HG03521 (cell line): ENCODE measurements around the gene HSD17B14.
A peak's percentile ranks its signal among the peaks of the same experiment; 100 is the strongest.
"Not testable (repeated sequence)": the region's sequence is repeated elsewhere in the genome, so short reads cannot be mapped to it uniquely, and the experiment has no call there.

Source experiments
- ATAC-seq: cut with Tn5 transposase; IDR thresholded peaks from one replicate; pipeline ENCODE4 v1.9.1; 2021; ENCODE audit warnings: mild to moderate bottlenecking, moderate library complexity; ENCODE audit not compliant: unreplicated experiment

The HSD17B14 gene

GRCh38 chr19:48836089-48837017, at the start of gene HSD17B14:
TSS of gene HSD17B14 (minus strand) at chr19:48836491. CDS start at chr19:48836411, 80 bp downstream.
- no peak for ATAC-seq

- no peak for ATAC-seq
These were observed 47.4 kb upstream of the HSD17B14 start for GRCh38 chr19:48883726-48884125.

- ATAC-seq, result no peak
These were observed 45.7 kb upstream of the HSD17B14 start for GRCh38 chr19:48881741-48882657.

GRCh38 chr19:48879696-48880095, 43.4 kb upstream of the HSD17B14 start:
- ATAC-seq, result not testable (repeated sequence)

DNA sequence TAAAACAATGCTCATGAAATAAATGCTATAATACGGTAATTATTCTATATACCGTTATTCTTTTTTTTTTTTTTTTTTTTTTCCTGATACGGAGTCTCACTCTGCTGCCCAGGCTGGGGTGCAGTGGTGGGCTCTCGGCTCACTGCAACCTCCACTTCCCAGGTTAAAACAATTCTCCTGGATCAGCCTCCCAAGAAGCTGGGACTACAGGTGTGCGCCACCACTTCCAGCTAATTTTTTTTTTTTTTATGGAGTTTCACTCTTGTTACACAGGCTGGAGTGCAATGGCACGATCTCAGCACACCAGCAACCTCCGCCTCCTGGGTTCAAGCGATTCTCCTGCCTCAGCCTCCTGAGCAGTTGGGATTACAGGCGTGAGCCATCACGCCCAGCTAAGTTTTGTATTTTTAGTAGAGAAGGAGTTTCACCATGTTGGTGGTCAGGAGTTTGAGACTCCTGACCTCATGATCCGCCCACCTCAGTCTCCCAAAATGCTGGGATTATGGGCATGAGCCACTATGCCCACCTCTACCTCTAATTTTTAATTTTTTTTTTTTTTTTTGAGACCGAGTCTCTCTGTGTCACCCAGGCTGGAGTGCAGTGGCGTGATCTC, 42.8 kb upstream of the HSD17B14 start:
- no peak for ATAC-seq

DNA sequence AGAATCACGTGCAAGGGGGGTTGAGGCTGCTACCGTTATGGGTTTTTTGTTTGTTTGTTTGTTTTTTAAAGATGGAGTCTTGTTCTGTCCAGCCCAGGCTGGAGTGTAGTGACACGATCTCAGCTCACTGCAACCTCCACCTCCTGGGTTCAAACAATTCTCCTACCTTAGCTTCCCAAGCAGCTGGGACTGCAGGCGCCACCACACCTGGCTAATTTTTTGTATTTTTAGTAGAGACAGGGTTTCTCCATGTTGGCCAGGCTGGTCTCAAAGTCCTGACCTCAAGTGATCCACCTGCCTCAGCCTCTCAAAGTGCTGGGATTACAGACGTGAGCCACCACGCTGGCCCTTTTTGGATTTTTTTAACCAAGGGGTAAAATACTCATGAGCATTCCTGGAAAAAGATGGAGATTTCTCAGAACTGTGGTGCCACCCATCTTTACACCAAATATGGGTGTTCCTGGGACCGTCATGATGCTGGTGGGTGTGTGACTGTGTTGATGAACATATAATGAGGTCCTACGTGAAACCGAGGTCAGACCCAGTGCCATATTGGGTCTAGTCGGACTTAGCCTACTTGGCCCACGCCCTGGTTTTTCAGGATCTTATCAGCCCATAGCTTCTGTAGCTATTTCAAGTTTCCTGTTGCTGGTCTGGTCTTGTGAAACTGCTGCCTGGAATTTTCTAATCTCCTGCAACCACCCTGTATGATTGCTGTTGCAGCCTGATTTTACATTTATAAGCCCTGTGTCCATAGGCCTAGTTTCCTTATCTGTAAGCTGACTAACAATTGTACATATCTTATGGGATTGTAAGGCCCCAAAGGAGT, 42.1 kb upstream of the HSD17B14 start:
- ATAC-seq, result no peak

GRCh38 chr19:48877855-48878195, 41.5 kb upstream of the HSD17B14 start:
- ATAC-seq, result no peak

GRCh38 chr19:48876043-48876981, 40.0 kb upstream of the HSD17B14 start:
- ATAC-seq, result not testable (repeated sequence)

DNA sequence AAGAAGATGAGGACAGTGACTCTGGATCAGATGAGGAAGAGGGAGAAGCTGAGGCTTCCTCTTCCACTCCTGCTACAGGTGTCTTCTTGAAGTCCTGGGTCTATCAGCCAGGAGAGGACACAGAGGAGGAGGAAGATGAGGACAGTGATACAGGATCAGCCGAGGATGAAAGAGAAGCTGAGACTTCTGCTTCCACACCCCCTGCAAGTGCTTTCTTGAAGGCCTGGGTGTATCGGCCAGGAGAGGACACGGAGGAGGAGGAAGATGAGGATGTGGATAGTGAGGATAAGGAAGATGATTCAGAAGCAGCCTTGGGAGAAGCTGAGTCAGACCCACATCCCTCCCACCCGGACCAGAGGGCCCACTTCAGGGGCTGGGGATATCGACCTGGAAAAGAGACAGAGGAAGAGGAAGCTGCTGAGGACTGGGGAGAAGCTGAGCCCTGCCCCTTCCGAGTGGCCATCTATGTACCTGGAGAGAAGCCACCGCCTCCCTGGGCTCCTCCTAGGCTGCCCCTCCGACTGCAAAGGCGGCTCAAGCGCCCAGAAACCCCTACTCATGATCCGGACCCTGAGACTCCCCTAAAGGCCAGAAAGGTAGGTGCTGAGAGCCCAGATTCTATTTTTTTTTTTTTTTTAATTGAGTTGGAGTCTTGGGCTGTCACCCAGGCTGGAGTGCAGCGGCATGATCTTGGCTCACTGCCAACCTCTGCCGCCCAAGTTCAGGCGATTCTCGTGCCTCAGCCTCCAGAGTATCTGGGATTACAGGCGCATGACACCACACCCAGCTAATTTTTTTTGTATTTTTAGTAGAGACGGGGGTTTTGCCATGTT, 38.2 kb upstream of the HSD17B14 start:
- ATAC-seq, result no peak

DNA sequence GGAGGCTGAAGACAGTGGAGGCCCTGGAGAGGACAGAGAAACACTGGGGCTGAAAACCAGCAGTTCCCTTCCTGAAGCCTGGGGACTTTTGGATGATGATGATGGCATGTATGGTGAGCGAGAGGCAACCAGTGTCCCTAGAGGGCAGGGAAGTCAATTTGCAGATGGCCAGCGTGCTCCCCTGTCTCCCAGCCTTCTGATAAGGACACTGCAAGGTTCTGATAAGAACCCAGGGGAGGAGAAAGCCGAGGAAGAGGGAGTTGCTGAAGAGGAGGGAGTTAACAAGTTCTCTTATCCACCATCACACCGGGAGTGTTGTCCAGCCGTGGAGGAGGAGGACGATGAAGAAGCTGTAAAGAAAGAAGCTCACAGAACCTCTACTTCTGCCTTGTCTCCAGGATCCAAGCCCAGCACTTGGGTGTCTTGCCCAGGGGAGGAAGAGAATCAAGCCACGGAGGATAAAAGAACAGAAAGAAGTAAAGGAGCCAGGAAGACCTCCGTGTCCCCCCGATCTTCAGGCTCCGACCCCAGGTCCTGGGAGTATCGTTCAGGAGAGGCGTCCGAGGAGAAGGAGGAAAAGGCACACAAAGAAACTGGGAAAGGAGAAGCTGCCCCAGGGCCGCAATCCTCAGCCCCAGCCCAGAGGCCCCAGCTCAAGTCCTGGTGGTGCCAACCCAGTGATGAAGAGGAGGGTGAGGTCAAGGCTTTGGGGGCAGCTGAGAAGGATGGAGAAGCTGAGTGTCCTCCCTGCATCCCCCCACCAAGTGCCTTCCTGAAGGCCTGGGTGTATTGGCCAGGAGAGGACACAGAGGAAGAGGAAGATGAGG, 37.4 kb upstream of the HSD17B14 start:
- no peak for ATAC-seq

DNA sequence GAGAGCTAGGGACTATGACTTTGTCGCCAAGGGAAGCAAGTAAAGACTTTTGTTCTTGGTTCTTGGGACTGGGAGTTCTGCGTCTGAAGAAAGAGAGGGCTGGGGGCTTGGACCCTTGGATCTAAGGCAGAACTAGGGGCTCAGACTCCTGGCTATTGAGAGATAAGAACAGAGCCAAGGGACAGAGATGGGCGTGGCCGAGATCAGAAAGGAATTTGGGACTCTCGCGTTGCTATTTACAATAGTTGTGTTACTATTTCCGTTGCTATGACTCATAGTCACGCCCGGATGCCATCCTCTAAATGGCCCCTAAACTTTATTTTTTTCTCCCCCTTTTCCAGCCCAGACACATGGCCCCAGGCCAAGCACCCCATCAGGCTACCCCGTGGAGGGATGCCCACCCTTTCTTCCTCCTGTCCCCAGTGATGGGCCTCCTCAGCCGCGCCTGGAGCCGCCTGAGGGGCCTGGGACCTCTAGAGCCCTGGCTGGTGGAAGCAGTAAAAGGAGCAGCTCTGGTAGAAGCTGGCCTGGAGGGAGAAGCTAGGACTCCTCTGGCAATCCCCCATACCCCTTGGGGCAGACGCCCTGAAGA, 36.7 kb upstream of the HSD17B14 start:
- ATAC-seq, result no peak

- peak; percentile 41 for ATAC-seq
These were observed 36.0 kb upstream of the HSD17B14 start, which contains the start of gene PPP1R15A for GRCh38 chr19:48872182-48872883. TSS of gene PPP1R15A (plus strand) at chr19:48872421. CDS start at chr19:48873234, 813 bp downstream.

- ATAC-seq, result not testable (repeated sequence)
These were observed 35.3 kb upstream of the HSD17B14 start for GRCh38 chr19:48871471-48872181.

DNA sequence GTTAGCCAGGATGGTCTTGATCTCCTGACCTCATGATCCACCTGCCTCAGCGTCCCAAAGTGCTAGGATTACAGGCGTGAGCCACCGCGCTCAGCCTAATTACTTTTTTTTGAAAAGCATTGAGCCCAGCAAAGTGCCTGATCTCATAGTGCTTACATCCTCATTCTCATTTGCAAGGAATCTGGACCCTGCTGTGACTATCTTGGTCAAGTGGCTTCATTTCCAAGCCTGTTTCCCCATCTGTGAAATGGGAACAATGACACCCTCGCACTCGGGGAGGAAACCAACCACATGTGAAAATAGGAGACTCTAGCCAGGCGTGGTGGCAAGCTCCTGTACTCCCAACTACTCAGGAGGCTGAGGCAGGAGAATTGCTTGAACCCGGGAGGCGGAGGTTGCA, 33.8 kb upstream of the HSD17B14 start:
- no peak for ATAC-seq

DNA sequence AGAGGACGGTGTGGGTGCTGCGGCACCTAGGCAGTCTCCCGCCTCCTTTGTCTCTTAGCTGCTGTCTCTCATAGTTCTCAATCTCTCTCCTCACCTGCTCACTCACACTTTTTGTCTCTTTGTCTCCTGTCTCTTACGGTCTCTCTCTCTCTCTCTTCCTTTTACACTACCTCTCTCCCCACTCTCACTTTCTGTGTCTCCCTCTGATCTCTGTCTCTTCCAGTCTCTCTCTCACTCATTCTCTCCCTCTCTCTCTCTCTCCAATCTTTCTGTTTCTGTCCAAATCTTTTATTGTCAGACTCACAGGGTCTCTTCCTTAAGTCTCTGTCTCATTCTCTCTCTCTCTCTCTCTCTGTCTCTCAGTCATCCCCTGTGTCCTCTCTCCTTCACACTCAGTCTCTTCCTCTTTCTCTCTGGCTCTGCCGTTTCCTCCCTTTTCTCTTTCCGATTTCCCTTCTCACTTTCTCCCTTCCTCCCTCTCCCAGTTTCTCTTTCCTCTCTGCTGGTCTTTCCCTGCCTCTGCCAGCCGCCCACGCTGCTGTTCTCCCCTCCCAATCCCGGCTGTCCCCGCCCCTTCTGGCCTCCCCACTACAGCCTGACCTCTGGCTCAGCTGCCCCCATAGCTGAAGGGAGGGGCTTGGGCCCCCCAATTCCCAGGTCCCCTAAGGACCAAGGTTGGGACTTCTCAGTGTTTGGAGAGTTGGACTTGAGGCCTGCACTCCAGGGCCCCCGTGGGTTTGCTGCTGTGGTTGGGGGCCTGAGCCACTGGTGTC, 32.0 kb upstream of the HSD17B14 start, which contains the start of gene PLEKHA4:
Gene PLEKHA4, minus strand, starts transcription at position 504 of the 773 bp plus-strand sequence. CDS start 997 bp downstream, outside the sequence.
- no peak for ATAC-seq
